Measurements from ENCODE around the gene PCDHB5.
"Not testable (repeated sequence)": the region's sequence is repeated elsewhere in the genome, so short reads cannot be mapped to it uniquely, and the experiment has no call there.

Gene PCDHB5

DNA sequence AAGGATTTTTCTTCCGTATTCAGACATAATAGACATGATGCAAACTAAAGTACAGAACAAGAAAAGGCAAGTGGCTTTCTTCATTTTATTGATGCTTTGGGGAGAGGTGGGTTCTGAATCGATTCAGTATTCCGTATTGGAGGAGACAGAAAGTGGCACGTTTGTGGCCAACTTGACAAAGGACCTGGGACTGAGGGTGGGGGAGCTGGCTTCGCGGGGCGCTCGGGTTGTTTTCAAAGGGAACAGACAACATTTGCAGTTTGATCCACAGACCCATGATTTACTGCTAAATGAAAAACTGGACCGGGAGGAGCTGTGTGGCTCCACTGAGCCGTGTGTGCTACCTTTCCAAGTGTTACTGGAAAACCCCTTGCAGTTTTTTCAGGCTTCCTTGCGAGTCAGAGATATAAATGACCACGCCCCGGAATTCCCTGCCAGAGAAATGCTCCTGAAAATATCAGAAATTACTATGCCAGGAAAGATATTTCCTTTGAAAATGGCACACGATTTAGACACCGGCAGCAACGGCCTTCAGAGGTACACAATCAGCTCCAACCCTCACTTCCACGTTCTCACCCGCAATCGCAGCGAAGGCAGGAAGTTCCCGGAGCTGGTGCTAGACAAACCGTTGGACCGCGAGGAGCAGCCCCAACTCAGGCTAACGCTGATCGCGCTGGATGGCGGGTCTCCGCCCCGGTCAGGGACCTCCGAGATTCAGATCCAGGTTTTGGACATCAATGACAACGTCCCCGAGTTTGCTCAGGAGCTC lies 15.4 kb downstream of the PCDHB5 start:
- no peak overlapping the region for H3K4me3 ChIP-seq

DNA sequence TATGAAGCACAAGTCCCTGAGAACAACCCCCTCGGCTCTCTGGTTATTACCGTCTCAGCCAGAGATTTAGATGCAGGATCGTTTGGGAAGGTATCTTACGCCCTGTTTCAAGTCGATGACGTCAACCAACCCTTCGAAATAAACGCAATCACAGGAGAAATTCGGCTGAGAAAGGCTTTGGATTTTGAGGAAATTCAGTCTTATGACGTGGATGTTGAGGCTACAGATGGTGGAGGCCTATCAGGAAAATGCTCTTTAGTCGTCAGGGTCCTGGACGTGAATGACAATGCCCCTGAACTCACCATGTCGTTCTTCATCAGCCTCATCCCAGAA lies 16.0 kb downstream of the PCDHB5 start:
- Histone ChIP-seq H3K27ac (no peak overlapping the region), H3K4me3 (no peak overlapping the region)

More for the DNA sequence above, 15.4 kb downstream of the PCDHB5 start:
- H3K27ac ChIP-seq, result no peak overlapping the region

DNA sequence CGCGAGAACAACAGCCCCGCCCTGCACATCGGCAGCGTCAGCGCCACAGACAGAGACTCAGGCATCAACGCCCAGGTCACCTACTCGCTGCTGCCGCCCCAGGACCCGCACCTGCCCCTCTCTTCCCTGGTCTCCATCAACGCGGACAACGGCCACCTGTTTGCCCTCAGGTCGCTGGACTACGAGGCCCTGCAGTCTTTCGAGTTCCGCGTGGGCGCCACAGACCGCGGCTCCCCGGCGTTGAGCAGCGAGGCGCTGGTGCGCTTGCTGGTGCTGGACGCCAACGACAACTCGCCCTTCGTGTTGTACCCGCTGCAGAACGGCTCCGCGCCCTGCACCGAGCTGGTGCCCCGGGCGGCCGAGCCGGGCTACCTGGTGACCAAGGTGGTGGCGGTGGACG lies 16.6 kb downstream of the PCDHB5 start:
- H3K27ac ChIP-seq, H3K4me3 ChIP-seq: not testable (repeated sequence)

DNA sequence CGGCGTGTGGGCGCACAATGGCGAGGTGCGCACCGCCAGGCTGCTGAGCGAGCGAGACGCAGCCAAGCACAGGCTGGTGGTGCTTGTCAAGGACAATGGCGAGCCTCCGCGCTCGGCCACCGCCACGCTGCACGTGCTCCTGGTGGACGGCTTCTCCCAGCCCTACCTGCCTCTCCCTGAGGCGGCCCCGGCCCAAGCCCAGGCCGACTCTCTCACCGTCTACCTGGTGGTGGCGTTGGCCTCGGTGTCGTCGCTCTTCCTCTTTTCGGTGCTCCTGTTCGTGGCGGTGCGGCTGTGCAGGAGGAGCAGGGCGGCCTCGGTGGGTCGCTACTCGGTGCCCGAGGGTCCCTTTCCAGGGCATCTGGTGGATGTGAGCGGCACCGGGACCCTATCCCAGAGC lies 17.1 kb downstream of the PCDHB5 start:
- not testable (repeated sequence) for H3K4me3 ChIP-seq, H3K27ac ChIP-seq

- no peak overlapping the region for H3K4me3 ChIP-seq
- no peak overlapping the region for H3K27ac ChIP-seq
Observed at GRCh38 chr5:141155540-141156374, 20.8 kb downstream of the PCDHB5 start.

DNA sequence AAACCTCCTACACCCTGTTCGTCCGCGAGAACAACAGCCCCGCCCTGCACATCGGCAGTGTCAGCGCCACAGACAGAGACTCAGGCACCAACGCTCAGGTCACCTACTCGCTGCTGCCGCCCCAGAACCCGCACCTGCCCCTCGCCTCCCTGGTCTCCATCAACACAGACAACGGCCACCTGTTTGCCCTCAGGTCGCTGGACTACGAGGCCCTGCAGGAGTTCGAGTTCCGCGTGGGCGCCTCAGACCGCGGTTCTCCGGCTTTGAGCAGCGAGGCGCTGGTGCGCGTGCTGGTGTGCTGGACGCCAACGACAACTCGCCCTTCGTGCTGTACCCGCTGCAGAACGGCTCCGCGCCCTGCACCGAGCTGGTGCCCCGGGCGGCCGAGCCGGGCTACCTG lies 22.4 kb downstream of the PCDHB5 start:
- not testable (repeated sequence) for H3K27ac ChIP-seq, H3K4me3 ChIP-seq

DNA sequence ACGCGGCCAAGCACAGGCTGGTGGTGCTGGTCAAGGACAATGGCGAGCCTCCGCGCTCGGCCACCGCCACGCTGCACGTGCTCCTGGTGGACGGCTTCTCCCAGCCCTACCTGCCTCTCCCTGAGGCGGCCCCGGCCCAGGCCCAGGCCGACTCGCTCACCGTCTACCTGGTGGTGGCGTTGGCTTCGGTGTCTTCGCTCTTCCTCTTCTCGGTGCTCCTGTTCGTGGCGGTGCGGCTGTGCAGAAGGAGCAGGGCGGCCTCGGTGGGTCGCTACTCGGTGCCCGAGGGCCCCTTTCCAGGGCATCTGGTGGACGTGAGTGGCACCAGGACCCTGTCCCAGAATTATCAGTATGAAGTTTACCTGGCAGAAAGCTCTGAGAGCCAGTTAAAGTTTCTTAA lies 22.9 kb downstream of the PCDHB5 start:
- H3K4me3 ChIP-seq, H3K27ac ChIP-seq: not testable (repeated sequence)

DNA sequence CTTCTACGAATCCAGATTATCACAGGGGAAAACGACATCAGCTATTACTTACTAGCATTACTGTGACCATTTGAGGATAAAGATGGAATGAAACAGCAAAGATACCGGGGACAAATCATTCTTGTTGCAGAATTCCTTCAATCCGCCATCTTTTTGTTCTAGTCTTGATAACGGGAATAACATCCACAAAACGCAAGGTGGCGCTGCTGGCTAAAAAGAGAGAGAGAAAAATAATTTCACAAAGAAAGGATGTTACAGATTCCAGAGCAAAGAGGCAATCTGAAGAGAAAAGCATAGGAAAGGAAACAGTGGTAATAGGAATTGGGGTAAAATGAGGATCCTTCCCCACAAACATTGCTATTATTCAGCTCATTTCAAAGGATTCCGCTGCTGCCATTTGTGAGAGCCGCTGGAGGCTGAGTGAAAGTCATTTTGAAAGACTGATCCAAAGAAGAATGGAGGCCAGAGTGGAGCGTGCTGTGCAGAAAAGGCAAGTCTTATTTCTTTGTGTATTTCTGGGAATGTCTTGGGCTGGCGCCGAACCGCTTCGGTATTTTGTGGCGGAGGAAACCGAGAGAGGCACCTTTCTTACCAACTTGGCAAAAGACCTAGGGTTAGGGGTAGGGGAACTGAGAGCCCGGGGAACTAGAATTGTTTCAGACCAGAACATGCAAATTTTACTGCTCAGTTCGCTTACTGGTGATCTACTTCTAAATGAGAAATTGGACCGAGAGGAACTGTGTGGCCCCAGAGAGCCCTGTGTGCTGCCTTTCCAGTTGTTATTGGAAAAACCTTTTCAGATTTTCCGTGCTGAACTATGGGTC lies 37.6 kb downstream of the PCDHB5 start, which contains the start of gene PCDHB7:
Gene PCDHB7 (plus strand): TSS at position 264 of the 824 bp plus-strand sequence. CDS start 192 bp downstream, at position 456.
- H3K27ac ChIP-seq, result no peak within 1 kb of the TSS
- peak within 1 kb of the TSS in 1 of 7 experiments; percentile 7 for H3K4me3 ChIP-seq

DNA sequence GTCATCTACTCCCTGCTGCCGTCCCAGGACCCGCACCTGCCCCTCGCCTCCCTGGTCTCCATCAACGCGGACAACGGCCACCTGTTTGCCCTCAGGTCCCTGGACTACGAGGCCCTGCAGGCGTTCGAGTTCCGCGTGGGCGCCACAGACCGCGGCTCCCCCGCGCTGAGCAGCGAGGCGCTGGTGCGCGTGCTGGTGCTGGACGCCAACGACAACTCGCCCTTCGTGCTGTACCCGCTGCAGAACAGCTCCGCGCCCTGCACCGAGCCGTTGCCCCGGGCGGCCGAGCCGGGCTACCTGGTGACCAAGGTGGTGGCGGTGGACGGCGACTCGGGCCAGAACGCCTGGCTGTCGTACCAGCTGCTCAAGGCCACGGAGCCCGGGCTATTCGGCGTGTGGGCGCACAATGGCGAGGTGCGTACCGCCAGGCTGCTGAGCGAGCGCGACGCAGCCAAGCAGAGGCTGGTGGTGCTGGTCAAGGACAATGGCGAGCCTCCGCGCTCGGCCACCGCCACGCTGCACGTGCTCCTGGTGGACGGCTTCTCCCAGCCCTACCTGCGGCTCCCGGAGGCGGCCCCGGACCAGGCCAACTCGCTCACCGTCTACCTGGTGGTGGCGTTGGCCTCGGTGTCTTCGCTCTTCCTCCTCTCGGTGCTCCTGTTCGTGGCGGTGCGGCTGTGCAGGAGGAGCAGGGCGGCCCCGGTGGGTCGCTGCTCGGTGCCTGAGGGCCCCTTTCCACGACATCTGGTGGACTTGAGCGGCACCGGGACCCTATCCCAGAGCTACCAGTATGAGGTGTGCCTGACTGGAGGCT lies 39.5 kb downstream of the PCDHB5 start:
- H3K4me3 ChIP-seq, H3K27ac ChIP-seq: not testable (repeated sequence)

GRCh38 chr5:141175933-141176332 lies 40.9 kb downstream of the PCDHB5 start:
- Histone ChIP-seq H3K27ac (no peak overlapping the region), H3K4me3 (no peak overlapping the region)

GRCh38 chr5:141177577-141178191 lies 42.7 kb downstream of the PCDHB5 start, which contains the start of gene PCDHB8:
Gene PCDHB8 (plus strand): TSS chr5:141177790. CDS start chr5:141178035, 245 bp downstream.
- not testable (repeated sequence) for H3K4me3 ChIP-seq, H3K27ac ChIP-seq

DNA sequence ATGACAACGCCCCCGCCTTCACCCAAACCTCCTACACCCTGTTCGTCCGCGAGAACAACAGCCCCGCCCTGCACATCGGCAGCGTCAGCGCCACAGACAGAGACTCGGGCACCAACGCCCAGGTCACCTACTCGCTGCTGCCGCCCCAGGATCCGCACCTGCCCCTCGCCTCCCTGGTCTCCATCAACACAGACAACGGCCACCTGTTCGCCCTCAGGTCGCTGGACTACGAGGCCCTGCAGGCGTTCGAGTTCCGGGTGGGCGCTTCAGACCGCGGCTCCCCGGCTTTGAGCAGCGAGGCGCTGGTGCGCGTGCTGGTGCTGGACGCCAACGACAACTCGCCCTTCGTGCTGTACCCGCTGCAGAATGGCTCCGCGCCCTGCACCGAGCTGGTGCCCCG lies 44.4 kb downstream of the PCDHB5 start:
- not testable (repeated sequence) for H3K4me3 ChIP-seq, H3K27ac ChIP-seq

GRCh38 chr5:141179876-141180275 lies 44.9 kb downstream of the PCDHB5 start:
- H3K4me3 ChIP-seq, H3K27ac ChIP-seq: not testable (repeated sequence)

GRCh38 chr5:141180313-141180712 lies 45.3 kb downstream of the PCDHB5 start:
- Histone ChIP-seq H3K4me3 (no peak overlapping the region), H3K27ac (no peak overlapping the region)

DNA sequence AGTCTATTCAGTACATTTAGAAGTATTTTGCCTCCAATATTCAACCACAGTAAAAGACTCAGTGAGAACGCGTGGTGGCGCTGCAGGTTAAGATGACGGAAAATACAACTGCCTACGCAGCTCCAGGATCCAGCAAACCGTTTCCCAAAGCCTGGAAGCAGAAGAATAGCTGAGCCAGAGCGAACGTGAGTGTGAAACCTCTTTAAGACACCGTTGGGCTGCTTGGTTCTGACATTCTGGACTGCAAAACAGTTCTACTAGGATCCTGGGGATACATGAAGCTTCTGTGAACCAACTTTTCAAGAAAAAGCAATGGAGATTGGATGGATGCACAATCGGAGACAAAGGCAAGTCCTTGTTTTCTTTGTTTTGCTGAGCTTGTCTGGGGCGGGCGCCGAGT lies 47.2 kb downstream of the PCDHB5 start, which contains the start of gene PCDHB16:
Gene PCDHB16 (plus strand): TSS at position 140 of the 400 bp plus-strand sequence. CDS start 173 bp downstream, at position 313.
- Histone ChIP-seq H3K4me3 (peak within 1 kb of the TSS in 3 of 7 experiments; percentile 1 to 28 (median 10)), H3K27ac (peak within 1 kb of the TSS in 2 of 21 experiments; percentile 38 to 53)

- H3K27ac ChIP-seq, H3K4me3 ChIP-seq: not testable (repeated sequence)
Observed at GRCh38 chr5:141184117-141184855, 49.3 kb downstream of the PCDHB5 start.

GRCh38 chr5:141186897-141187512 lies 52.0 kb downstream of the PCDHB5 start, which contains the start of gene PCDHB9:
Gene PCDHB9 (plus strand): TSS chr5:141187161. CDS start chr5:141187319, 158 bp downstream.
- no peak within 1 kb of the TSS for H3K4me3 ChIP-seq

More at GRCh38 chr5:141186897-141187512, 52.0 kb downstream of the PCDHB5 start, which contains the start of gene PCDHB9:
- no peak within 1 kb of the TSS for H3K27ac ChIP-seq

Data from skin epidermis (tissue), 12 donors.